HEK293T (cell line): Measurements from ENCODE around the gene APH1A.

Experiments
- FOXK2 ChIP-seq: fragments of 450-650 bp; IDR thresholded peaks from 2 replicates; pipeline ENCODE4 v1.6.1; 2016; ENCODE audit warnings: mild to moderate bottlenecking
- FOXM1 ChIP-seq: fragments of 450-650 bp; IDR thresholded peaks from 2 replicates; pipeline ENCODE4 v1.6.1; 2017; ENCODE audit warnings: mild to moderate bottlenecking, borderline replicate concordance
- SP1 ChIP-seq: fragments of 450-650 bp; IDR thresholded peaks from 2 replicates; pipeline ENCODE4 v1.6.1; 2017

DNA sequence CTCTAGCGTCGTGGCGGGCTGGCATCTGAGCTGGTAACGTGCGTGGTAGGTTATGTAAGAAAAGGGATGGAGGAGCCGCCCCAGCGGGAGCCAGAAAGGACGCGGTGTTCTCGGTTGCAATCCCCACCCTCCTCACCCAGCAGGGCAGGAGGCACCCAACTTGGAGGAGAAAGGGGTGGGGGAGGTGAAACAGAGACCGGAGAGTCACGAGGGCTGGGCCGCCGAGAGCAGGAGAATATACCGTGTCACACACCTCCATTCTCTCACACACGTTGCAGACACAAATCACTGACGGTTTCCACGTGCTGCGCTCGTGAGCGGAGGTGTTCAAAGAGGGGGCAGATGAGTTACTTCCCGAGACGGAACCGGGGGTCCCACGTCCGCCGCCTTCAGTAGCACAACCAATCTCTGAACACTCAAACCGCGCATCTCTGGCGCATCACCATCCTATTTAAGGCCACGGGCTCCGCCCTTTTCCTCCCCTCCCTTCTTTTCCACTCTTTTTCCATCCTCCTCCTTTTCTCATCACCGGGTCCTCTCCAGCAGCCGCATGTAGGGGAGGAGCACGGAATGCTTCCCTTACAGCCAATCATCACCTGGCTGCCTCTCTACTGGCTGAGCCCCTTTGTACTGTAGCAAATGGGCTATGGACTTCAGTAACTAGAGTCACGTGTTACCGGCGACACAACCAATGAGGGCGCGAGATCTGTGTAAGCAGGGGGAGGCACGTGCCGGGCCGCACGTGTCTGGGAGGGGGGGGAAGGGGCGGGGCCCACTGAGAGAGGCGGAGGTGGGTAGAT is 13.1 kb upstream of the APH1A start, which contains the start of gene CIART:
- TF ChIP-seq SP1 (no peak), FOXM1 (no peak), FOXK2 (no peak)
